Natural killer cell treated with Interleukin-12 subunit alpha and Interleukin-12 subunit beta and Interleukin-15 and Interleukin-18, amount 100 ng/mL, for 72 hours (primary cell): Measurements from ENCODE around the gene FUT4. TPM values are rescaled to one million over a fixed set of nuclear protein-coding genes. Genes with fewer than 3 reads are reported as not detected.
"Not testable (repeated sequence)": the region's sequence is repeated elsewhere in the genome, so short reads cannot be mapped to it uniquely, and the experiment has no call there.

ENCODE experiments used
- ATAC-seq, 2 donors: fragments of 150-1000 bp; cut with Tn5 transposase in 1 of 2; sonication (Bioruptor Pico), chemical (Tn5 transposase) in 1 of 2; 2 replicates each; pipeline ENCODE4 v1.10.0; 2021
- DNase-seq: peaks from one replicate; pipeline ENCODE4 v3.0.0; 2022; ENCODE audit warnings: low spot score
- H3K27ac Mint-ChIP-seq, 2 donors: 1 replicate in 1 of 2; 2 replicates in 1 of 2; pipeline ENCODE4 v1.8.0; 2022; ENCODE audit warnings: mixed read lengths in 2 of 2, mild to moderate bottlenecking in 1 of 2, moderate library complexity in 1 of 2
- H3K27me3 Mint-ChIP-seq, 2 donors: 1 replicate in 1 of 2; 2 replicates in 1 of 2; pipeline ENCODE4 v1.8.0; 2022; ENCODE audit warnings: mixed read lengths in 2 of 2
- H3K36me3 Mint-ChIP-seq: one replicate; pipeline ENCODE4 v1.8.0; 2022; ENCODE audit warnings: mixed read lengths
- H3K4me1 Mint-ChIP-seq, 2 donors: 1 replicate in 1 of 2; 2 replicates in 1 of 2; pipeline ENCODE4 v1.8.0; 2022; ENCODE audit warnings: low read depth in 2 of 2, mixed read lengths in 2 of 2, mild to moderate bottlenecking in 1 of 2
- H3K4me3 Mint-ChIP-seq: one replicate; pipeline ENCODE4 v1.8.0; 2022; ENCODE audit warnings: mixed read lengths
- H3K9me3 Mint-ChIP-seq: 2 replicates; pipeline ENCODE4 v1.8.0; 2022; ENCODE audit warnings: mixed read lengths
- total RNA-seq, 2 donors: library from RNA; stranded (reverse); gene quantifications; one replicate each; pipeline ENCODE4 v1.2.3, GENCODE V29; 2022

Gene FUT4
- total RNA-seq, 2 donors from 2014 or later = 6.5 to 6.7 TPM

- no peak for ATAC-seq
- H3K4me1 Mint-ChIP-seq = no peaks in the 10 kb centered on the region
- no peaks in the 10 kb centered on the region for H3K36me3 Mint-ChIP-seq
- no peaks in the 10 kb centered on the region for H3K27me3 Mint-ChIP-seq
- H3K4me3 Mint-ChIP-seq = no peak overlapping the region
- no peak for DNase-seq
- H3K27ac Mint-ChIP-seq = no peak overlapping the region
- H3K9me3 Mint-ChIP-seq = no peaks in the 10 kb centered on the region
These were observed 20.2 kb downstream of the FUT4 start for GRCh38 chr11:94563848-94564467.

GRCh38 chr11:94567181-94567670 is 23.5 kb downstream of the FUT4 start, which contains the start of gene PIWIL4:
TSS of gene PIWIL4 (plus strand) at chr11:94567368. CDS start at chr11:94567519, 151 bp downstream.
- H3K27me3 Mint-ChIP-seq = no peaks in the 10 kb centered on the region
- no peak for DNase-seq
- no peak for ATAC-seq
- no peak within 1 kb of the TSS for H3K4me3 Mint-ChIP-seq
- H3K9me3 Mint-ChIP-seq = no peaks in the 10 kb centered on the region
- H3K27ac Mint-ChIP-seq = no peak within 1 kb of the TSS
- H3K36me3 Mint-ChIP-seq = no peaks in the 10 kb centered on the region
- H3K4me1 Mint-ChIP-seq = no peaks in the 10 kb centered on the region

DNA sequence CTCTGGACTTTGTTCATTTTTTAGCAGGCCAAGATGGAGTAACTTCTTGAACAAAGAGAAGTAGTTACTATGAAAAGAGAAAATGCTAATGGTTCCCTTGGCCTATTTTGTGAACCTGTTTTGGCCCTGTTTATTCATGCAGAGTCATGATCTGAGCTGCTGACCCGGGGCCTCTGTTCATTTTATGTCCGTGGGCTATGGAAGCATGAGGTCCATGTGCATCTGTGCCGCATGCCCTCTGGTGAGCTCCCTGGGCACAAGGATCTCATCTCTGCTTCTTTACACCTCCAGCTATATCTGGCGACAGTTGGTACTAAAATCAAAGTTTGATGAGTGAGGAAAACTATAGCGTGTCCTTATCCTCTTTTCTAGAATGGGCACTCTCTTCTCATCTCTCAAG is 24.5 kb downstream of the FUT4 start:
- no peaks in the 10 kb centered on the region for H3K9me3 Mint-ChIP-seq
- H3K27ac Mint-ChIP-seq = no peak overlapping the region
- no peak for DNase-seq
- no peak for ATAC-seq
- H3K4me3 Mint-ChIP-seq = no peak overlapping the region
- H3K36me3 Mint-ChIP-seq = no peaks in the 10 kb centered on the region
- no peaks in the 10 kb centered on the region for H3K27me3 Mint-ChIP-seq
- H3K4me1 Mint-ChIP-seq = no peaks in the 10 kb centered on the region

GRCh38 chr11:94568717-94569116 is 25.0 kb downstream of the FUT4 start:
- H3K9me3 Mint-ChIP-seq = no peaks in the 10 kb centered on the region
- H3K4me1 Mint-ChIP-seq = no peaks in the 10 kb centered on the region
- H3K36me3 Mint-ChIP-seq = no peaks in the 10 kb centered on the region
- H3K4me3 Mint-ChIP-seq = no peak overlapping the region
- no peaks in the 10 kb centered on the region for H3K27me3 Mint-ChIP-seq
- no peak for DNase-seq
- ATAC-seq = no peak
- no peak overlapping the region for H3K27ac Mint-ChIP-seq

- not testable (repeated sequence) for ATAC-seq, H3K36me3 Mint-ChIP-seq
These were observed 29.3 kb downstream of the FUT4 start for GRCh38 chr11:94572975-94573374.

DNA sequence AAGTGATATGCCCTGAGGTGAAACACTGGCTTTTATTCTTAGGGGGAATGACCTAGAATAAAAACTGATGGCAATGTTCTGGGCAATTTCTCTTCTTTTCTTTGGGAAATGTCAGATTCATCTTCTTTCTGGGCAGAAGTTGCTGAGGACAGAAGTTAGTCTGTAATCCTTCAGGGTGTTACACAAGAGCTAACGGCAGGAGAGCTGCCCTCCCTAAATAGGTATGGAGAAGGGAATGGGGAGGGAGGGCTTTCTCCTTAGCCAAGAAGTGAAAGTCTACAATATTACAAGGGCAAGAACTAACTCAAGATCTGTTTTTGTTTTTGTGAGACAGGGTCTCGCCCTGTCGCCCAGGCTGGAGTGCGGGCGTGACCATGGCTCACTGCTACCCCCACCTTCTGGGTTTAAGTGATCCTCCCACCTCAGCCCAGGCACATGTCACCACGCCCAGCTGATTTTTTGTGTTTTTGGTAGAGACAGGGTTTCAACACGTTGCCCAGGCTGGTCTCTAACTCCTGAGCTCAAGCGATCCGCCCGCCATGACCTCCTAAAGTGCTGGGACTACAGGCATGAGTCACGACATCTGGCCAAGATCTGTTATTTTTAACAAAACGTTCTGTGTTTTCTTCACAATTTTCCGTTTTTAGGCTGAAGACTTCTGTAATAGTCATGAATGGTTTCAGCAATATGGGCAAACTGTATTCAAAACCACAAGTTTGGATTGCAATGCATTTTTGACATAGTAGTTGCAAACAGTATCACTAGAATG is 30.7 kb downstream of the FUT4 start:
- Mint-ChIP-seq H3K9me3 (no peaks in the 10 kb centered on the region), H3K27ac (no peak overlapping the region), H3K36me3 (no peaks in the 10 kb centered on the region), H3K4me3 (no peak overlapping the region), H3K27me3 (no peaks in the 10 kb centered on the region), H3K4me1 (no peaks in the 10 kb centered on the region)
- DNase-seq (no peak), ATAC-seq (no peak)

More at GRCh38 chr11:94572975-94573374, 29.3 kb downstream of the FUT4 start:
- H3K4me3 Mint-ChIP-seq, H3K4me1 Mint-ChIP-seq, H3K27me3 Mint-ChIP-seq, H3K27ac Mint-ChIP-seq, H3K9me3 Mint-ChIP-seq, DNase-seq: not testable (repeated sequence)

GRCh38 chr11:94576306-94576705 is 32.6 kb downstream of the FUT4 start:
- Mint-ChIP-seq H3K36me3 (no peaks in the 10 kb centered on the region), H3K4me3 (no peak overlapping the region), H3K27me3 (no peaks in the 10 kb centered on the region), H3K4me1 (no peaks in the 10 kb centered on the region), H3K9me3 (no peaks in the 10 kb centered on the region), H3K27ac (no peak overlapping the region)
- ATAC-seq = no peak
- DNase-seq = no peak

- Mint-ChIP-seq H3K36me3 (no peaks in the 10 kb centered on the region), H3K4me1 (no peaks in the 10 kb centered on the region), H3K9me3 (no peaks in the 10 kb centered on the region), H3K27ac (no peak overlapping the region), H3K27me3 (peaks cover 0 to 4% of the 10 kb centered on the region in 2 donors), H3K4me3 (no peak overlapping the region)
- DNase-seq (no peak), ATAC-seq (no peak)
These were observed 34.1 kb downstream of the FUT4 start for GRCh38 chr11:94577841-94578240.

GRCh38 chr11:94581926-94582325 is 38.2 kb downstream of the FUT4 start:
- Mint-ChIP-seq H3K4me3 (no peak overlapping the region), H3K27me3 (peaks cover 0 to 7% of the 10 kb centered on the region in 2 donors), H3K9me3 (no peaks in the 10 kb centered on the region), H3K27ac (no peak overlapping the region), H3K4me1 (peaks cover 3 to 4% of the 10 kb centered on the region in 2 donors), H3K36me3 (no peaks in the 10 kb centered on the region)
- DNase-seq (no peak), ATAC-seq (no peak)

GRCh38 chr11:94583213-94583865 is 39.6 kb downstream of the FUT4 start:
- DNase-seq (no peak), ATAC-seq (no peak)
- Mint-ChIP-seq H3K36me3 (no peaks in the 10 kb centered on the region), H3K4me1 (peaks cover 3 to 4% of the 10 kb centered on the region in 2 donors), H3K27ac (no peak overlapping the region), H3K9me3 (no peaks in the 10 kb centered on the region), H3K4me3 (no peak overlapping the region), H3K27me3 (peaks cover 0 to 7% of the 10 kb centered on the region in 2 donors)

GRCh38 chr11:94583866-94584500 is 40.3 kb downstream of the FUT4 start:
- Mint-ChIP-seq H3K27ac (no peak overlapping the region), H3K36me3 (no peaks in the 10 kb centered on the region), H3K27me3 (peaks cover 0 to 7% of the 10 kb centered on the region in 2 donors), H3K9me3 (no peaks in the 10 kb centered on the region), H3K4me1 (peaks cover 3 to 4% of the 10 kb centered on the region in 2 donors), H3K4me3 (no peak overlapping the region)
- DNase-seq (no peak), ATAC-seq (no peak)

- ATAC-seq (no peak), DNase-seq (no peak)
- no peak overlapping the region for H3K4me3 Mint-ChIP-seq
- H3K4me1 Mint-ChIP-seq = peaks cover 3 to 4% of the 10 kb centered on the region in 2 donors
- no peaks in the 10 kb centered on the region for H3K36me3 Mint-ChIP-seq
- peaks cover 0 to 7% of the 10 kb centered on the region in 2 donors for H3K27me3 Mint-ChIP-seq
- no peak overlapping the region for H3K27ac Mint-ChIP-seq
- H3K9me3 Mint-ChIP-seq = no peaks in the 10 kb centered on the region
These were observed 41.3 kb downstream of the FUT4 start for GRCh38 chr11:94584978-94585377.

DNA sequence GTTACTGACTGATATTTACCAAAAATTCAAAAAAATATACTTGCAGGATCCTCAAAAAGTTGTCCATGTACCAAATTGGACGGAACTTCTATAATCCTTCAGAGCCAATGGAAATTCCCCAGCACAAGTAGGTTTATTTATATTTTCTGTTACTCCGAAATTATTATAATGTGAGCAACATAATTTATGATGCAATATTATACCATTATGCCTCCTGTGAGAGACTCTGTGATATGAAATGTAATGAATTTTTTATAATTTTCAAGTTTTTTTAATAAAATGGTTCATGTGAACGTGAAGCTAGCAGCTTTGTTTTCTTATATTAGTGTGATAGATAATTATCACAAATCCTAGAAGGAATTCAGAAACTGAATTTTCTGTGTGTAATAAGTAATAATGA is 41.7 kb downstream of the FUT4 start:
- DNase-seq (no peak), ATAC-seq (no peak)
- Mint-ChIP-seq H3K4me1 (peaks cover 3 to 4% of the 10 kb centered on the region in 2 donors), H3K27ac (no peak overlapping the region), H3K36me3 (no peaks in the 10 kb centered on the region), H3K4me3 (no peak overlapping the region), H3K9me3 (no peaks in the 10 kb centered on the region), H3K27me3 (peaks cover 0 to 7% of the 10 kb centered on the region in 2 donors)
